NCI-H1105 treated with DMSO at 0.1 percent for 48 hours (cell line): ENCODE measurements around the gene LMBRD1.

Source experiments
- DNase-seq: peaks from one replicate; lab custom pipeline; 2025; lab: John Stamatoyannopoulos, UW

LMBRD1 gene

DNA sequence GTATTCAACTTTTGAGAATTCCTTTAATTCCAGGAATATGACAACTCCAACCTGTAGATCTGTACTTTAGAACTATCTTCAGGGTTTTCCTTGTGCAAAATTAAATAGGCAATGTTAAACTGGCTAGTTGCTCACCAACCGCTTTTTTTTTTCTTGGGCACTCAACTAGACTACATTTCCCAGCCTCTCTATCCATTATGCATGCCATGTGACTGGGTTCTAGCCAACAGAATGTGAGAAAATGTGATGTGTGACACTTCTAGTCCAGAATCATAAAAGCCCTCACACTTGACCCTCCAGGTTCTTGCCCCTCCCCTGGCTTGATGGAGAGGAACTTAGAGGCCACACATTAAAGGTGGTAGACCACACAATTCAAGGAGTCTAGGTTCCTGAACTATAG is 166.0 kb downstream of the LMBRD1 start:
- no peak for DNase-seq

DNA sequence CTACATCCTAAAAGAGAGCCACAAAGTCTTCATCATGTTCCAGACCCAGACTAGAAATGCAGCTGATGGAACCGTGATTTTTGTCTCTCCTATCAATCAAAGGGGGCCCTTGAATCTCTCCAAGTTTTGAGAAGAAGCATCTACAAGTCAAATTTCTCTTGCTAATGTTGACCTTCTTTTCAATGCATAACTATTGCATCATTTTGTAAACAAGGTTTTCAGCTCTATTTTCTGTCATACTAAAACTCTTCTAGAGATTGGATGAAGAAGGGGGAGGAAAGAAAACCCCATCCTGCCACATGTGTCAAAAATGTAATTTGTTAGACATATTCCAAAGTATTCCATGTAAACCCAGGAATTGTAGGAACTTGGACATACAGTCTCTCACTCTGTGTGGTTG is 169.2 kb downstream of the LMBRD1 start:
- DNase-seq = no peak

DNA sequence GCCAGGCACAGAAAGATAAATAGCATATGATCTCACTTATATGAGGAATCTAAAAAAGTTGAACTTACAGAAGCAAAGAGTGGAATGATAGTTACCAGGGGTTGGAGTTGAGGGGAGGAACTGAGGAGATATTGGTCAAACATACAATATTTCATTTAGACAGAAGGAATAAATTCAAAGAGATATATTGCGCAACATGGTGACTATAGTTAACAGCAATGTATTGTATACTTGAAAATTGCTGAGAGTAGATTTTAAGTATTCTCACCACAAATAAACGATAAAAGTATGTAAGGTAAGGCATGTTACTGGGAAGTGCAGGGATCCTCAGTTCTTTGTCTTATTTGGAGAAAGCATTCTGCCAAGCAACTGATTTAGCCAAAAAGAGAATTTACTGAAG is 171.9 kb downstream of the LMBRD1 start:
- DNase-seq = no peak
